ENCODE data around the gene SGSM2.
A peak's percentile ranks its signal among the peaks of the same experiment; 100 is the strongest.

SGSM2 gene

GRCh38 chr17:2385240-2386210 is 48.2 kb downstream of the SGSM2 start:
- Histone ChIP-seq H3K79me2 (ENCODE audit: insufficient read depth, low read length) (no peaks in the 10 kb centered on the region), H3K36me3 (ENCODE audit: insufficient read depth, low read length) (peaks cover 5% of the 10 kb centered on the region; the same call in 1 of the 2 replicates), H3K4me3 (ENCODE audit: low read depth, low read length, poor library complexity, severe bottlenecking) (no peak overlapping the region), H3K27ac (ENCODE audit: low read depth, low read length, poor library complexity, severe bottlenecking) (peak overlapping the region; percentile 29), H3K9me2 (ENCODE audit: low read depth, low read length) (no peaks in the 10 kb centered on the region), H3K4me2 (ENCODE audit: low read length) (no peak overlapping the region; the same call in 1 of the 2 replicates), H2AFZ (ENCODE audit: low read length) (no peak overlapping the region), H3K27me3 (ENCODE audit: insufficient read depth, low read length) (no peaks in the 10 kb centered on the region), H3F3A (ENCODE audit: insufficient read depth, low read length) (no peaks in the 10 kb centered on the region), H3K4me1 (ENCODE audit: insufficient read depth, low read length, severe bottlenecking) (peaks cover 17% of the 10 kb centered on the region), H3K9me3 (ENCODE audit: low read length) (no peaks in the 10 kb centered on the region), H4K20me1 (ENCODE audit: insufficient read depth, low read length) (no peaks in the 10 kb centered on the region), H3K9ac (ENCODE audit: low read length) (no peak overlapping the region; the same call in 1 of the 2 replicates)
- TF ChIP-seq EZH2 (IDR thresholded peaks at IDR 0.05; ENCODE audit: borderline replicate concordance, low read length) = no peak
- TF ChIP-seq, protein P1, sequence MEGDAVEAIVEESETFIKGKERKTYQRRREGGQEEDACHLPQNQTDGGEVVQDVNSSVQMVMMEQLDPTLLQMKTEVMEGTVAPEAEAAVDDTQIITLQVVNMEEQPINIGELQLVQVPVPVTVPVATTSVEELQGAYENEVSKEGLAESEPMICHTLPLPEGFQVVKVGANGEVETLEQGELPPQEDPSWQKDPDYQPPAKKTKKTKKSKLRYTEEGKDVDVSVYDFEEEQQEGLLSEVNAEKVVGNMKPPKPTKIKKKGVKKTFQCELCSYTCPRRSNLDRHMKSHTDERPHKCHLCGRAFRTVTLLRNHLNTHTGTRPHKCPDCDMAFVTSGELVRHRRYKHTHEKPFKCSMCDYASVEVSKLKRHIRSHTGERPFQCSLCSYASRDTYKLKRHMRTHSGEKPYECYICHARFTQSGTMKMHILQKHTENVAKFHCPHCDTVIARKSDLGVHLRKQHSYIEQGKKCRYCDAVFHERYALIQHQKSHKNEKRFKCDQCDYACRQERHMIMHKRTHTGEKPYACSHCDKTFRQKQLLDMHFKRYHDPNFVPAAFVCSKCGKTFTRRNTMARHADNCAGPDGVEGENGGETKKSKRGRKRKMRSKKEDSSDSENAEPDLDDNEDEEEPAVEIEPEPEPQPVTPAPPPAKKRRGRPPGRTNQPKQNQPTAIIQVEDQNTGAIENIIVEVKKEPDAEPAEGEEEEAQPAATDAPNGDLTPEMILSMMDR (IDR thresholded peaks at IDR 0.05; ENCODE audit: low read length) = no peak

DNA sequence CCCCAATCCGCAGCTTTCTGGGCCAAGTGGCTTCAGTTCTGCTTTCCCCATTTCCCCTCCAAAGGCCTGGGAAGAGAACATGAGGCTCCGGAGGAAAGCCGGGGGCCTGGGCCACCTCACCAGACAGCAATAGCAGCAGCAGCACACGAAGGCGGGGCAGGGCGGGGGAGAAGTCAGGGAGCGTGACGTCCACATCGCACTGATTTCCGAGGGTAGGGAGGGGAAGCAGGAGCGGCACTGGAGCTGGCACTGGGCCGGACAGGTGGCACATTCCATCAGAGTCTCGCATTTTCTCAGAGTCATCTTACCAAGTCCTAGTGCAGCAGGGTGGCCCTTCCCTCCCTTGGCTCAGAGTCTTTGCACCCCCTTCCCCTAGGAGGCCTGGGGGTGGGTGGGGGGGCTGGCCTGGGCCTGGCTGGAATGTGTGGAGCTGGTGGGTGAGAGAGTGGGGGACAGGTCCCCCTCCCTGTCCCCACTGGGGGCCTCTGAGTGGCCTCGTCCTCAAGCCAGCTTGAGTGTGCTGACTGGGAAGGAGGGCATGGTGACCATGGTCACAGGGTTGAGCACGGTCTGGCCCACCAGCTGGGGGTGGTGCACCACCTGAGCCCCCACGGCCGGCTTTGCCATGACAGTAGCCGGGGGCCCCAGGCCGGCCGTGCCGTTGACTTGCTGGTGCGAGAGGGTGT is 49.2 kb downstream of the SGSM2 start:
- H4K20me1 ChIP-seq (ENCODE audit: insufficient read depth, low read length) = no peaks in the 10 kb centered on the region
- H3K9ac ChIP-seq (ENCODE audit: low read length) = no peak overlapping the region; the same call in 1 of the 2 replicates
- no peaks in the 10 kb centered on the region for H3K79me2 ChIP-seq (ENCODE audit: insufficient read depth, low read length)
- no peaks in the 10 kb centered on the region for H3K9me3 ChIP-seq (ENCODE audit: low read length)
- H3K9me2 ChIP-seq (ENCODE audit: low read depth, low read length) = no peaks in the 10 kb centered on the region
- peaks cover 27% of the 10 kb centered on the region for H3K4me1 ChIP-seq (ENCODE audit: insufficient read depth, low read length, severe bottlenecking)
- H3K4me2 ChIP-seq (ENCODE audit: low read length) = no peak overlapping the region; the same call in 1 of the 2 replicates
- H3F3A ChIP-seq (ENCODE audit: insufficient read depth, low read length) = no peaks in the 10 kb centered on the region
- H3K4me3 ChIP-seq (ENCODE audit: low read depth, low read length, poor library complexity, severe bottlenecking) = no peak overlapping the region
- peaks cover 5% of the 10 kb centered on the region; the same call in 1 of the 2 replicates for H3K36me3 ChIP-seq (ENCODE audit: insufficient read depth, low read length)
- no peaks in the 10 kb centered on the region for H3K27me3 ChIP-seq (ENCODE audit: insufficient read depth, low read length)
- H3K27ac ChIP-seq (ENCODE audit: low read depth, low read length, poor library complexity, severe bottlenecking) = peak overlapping the region; percentile 29
- H2AFZ ChIP-seq (ENCODE audit: low read length) = no peak overlapping the region
- TF ChIP-seq, protein P1 (IDR thresholded peaks at IDR 0.05; ENCODE audit: low read length) = no peak
- no peak for TF ChIP-seq EZH2 (IDR thresholded peaks at IDR 0.05; ENCODE audit: borderline replicate concordance, low read length)

DNA sequence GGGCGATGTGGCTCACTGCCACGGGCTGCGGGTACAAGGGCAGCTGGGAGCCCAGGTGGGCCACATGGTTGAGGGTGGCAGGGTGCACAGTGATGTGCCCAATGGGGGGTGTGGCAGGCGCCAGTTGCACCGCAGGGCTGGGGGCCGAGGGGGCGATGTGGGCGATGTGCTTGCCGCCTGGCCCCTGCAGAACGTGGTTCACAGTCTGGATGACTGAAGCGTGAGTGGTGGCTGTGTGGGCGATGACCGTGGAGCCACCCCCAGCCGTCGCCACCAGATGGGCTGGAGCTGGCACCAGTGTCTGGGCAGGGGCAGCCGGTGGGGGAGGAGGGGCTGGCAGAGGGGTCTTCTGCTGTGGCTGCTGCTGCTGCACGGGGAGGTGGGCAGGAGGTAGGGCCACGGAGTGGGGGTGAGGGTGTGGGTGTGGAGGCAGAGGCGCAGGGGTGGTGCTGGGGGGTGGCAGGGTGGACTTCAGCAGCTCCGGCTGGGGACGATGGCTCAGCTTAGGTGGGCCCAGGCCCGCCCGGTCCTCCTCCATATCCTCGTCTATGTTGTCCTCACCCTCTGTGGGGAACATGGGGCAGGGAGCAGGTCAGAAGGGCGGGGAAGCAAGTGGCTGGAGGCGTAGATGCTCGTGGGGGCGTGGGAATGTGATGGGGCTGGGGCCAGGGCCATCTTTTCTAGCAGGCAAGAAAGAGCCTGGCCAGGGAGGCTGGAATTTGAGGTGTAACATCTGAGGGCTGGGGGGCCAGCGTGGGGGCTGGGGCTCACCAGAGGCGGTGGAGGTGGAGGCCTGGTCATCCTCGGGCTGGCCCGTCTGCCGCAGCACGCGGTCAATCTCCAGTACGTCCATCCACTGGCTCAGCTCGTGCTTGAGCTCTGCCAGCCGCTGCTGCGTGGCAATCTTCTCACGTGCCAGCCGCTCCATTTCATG is 50.1 kb downstream of the SGSM2 start:
- no peak overlapping the region for H3K4me3 ChIP-seq (ENCODE audit: low read depth, low read length, poor library complexity, severe bottlenecking)
- H3K36me3 ChIP-seq (ENCODE audit: insufficient read depth, low read length) = peaks cover 5% of the 10 kb centered on the region; the same call in 1 of the 2 replicates
- no peaks in the 10 kb centered on the region for H3K9me2 ChIP-seq (ENCODE audit: low read depth, low read length)
- no peaks in the 10 kb centered on the region for H3K79me2 ChIP-seq (ENCODE audit: insufficient read depth, low read length)
- no peaks in the 10 kb centered on the region for H3F3A ChIP-seq (ENCODE audit: insufficient read depth, low read length)
- no peak overlapping the region for H3K27ac ChIP-seq (ENCODE audit: low read depth, low read length, poor library complexity, severe bottlenecking)
- no peaks in the 10 kb centered on the region for H3K27me3 ChIP-seq (ENCODE audit: insufficient read depth, low read length)
- no peaks in the 10 kb centered on the region for H3K9me3 ChIP-seq (ENCODE audit: low read length)
- peaks cover 33% of the 10 kb centered on the region for H3K4me1 ChIP-seq (ENCODE audit: insufficient read depth, low read length, severe bottlenecking)
- no peak overlapping the region for H3K4me2 ChIP-seq (ENCODE audit: low read length)
- H3K9ac ChIP-seq (ENCODE audit: low read length) = no peak overlapping the region
- H2AFZ ChIP-seq (ENCODE audit: low read length) = no peak overlapping the region
- H4K20me1 ChIP-seq (ENCODE audit: insufficient read depth, low read length) = no peaks in the 10 kb centered on the region
- TF ChIP-seq EZH2 (IDR thresholded peaks at IDR 0.05; ENCODE audit: borderline replicate concordance, low read length) = no peak
- TF ChIP-seq, protein P1 (IDR thresholded peaks at IDR 0.05; ENCODE audit: low read length) = no peak
